Peyer's patch (tissue), 4 donors: ENCODE results near the gene TRMT11. TPM values are rescaled to one million over a fixed set of nuclear protein-coding genes. Genes with fewer than 3 reads are reported as not detected.

ENCODE experiments used
- DNase-seq, 3 donors: peaks; one replicate each; pipeline ENCODE4 v3.0.0-alpha.2; 2017 to 2019
- H3K27ac ChIP-seq, 4 donors: fragments of 200-600 bp; sonication (generic); one replicate each; pipeline ENCODE4 v1.5.1; 2016 to 2019
- H3K27me3 ChIP-seq, 2 donors: fragments of 200-600 bp; sonication (generic); one replicate each; pipeline ENCODE4 v1.5.1; 2019
- H3K36me3 ChIP-seq, 3 donors: fragments of 200-600 bp; sonication (generic); one replicate each; pipeline ENCODE4 v1.5.1; 2016 to 2019
- H3K4me1 ChIP-seq, 4 donors: fragments of 200-600 bp; sonication (generic); one replicate each; pipeline ENCODE4 v1.5.1; 2016 to 2019
- H3K4me3 ChIP-seq, 4 donors: fragments of 200-600 bp; sonication (generic); 1 replicate in 3 of 4; 2 replicates in 1 of 4; pipeline ENCODE4 v1.5.1; 2016 to 2019; ENCODE audit warnings: mild to moderate bottlenecking in 1 of 4
- H3K9me3 ChIP-seq, 4 donors: fragments of 200-600 bp; sonication (generic); one replicate each; pipeline ENCODE4 v1.5.1; 2016 to 2019; ENCODE audit warnings: mild to moderate bottlenecking in 1 of 4
- CTCF ChIP-seq, 6 experiments: fragments of 450-650 bp in 4 of 6; fragments of 200-600 bp in 2 of 6; sonication (generic) in 1 of 6; IDR thresholded peaks; one replicate each; pipeline ENCODE4 v1.5.1; 2017 to 2019; ENCODE audit warnings: antibody characterized with exemption in 6 of 6, mild to moderate bottlenecking in 3 of 6, moderate library complexity in 1 of 6
- POLR2A ChIP-seq, 2 donors: fragments of 450-650 bp; IDR thresholded peaks; one replicate each; pipeline ENCODE4 v1.5.1; 2017; ENCODE audit warnings: antibody characterized with exemption in 2 of 2, mild to moderate bottlenecking in 2 of 2, moderate library complexity in 2 of 2
- total RNA-seq, 4 donors: library from RNA; depleted of rRNA; stranded (reverse); fragments of >200 nt; gene quantifications; one replicate each; pipeline ENCODE4 v1.1.0, GENCODE V29; 2016

TRMT11 gene
- total RNA-seq, 4 donors from 2014 or later: 36.6 to 60.2 (median 51.2) TPM

GRCh38 chr6:125953502-125953875 lies 32.9 kb upstream of the TRMT11 start:
- Histone ChIP-seq H3K9me3 (no peaks in the 10 kb centered on the region), H3K27ac (no peak overlapping the region), H3K27me3 (no peaks in the 10 kb centered on the region), H3K4me1 (peaks cover 0 to 19% (median 0%) of the 10 kb centered on the region in 4 donors), H3K36me3 (no peaks in the 10 kb centered on the region), H3K4me3 (no peak overlapping the region)
- TF ChIP-seq CTCF (IDR thresholded peaks at IDR 0.05) (peak in 3 of 6 experiments; percentile 59 to 70 (median 62)), POLR2A (IDR thresholded peaks at IDR 0.05) (no peak)
- peak in 2 of 3 donors; percentile 68 to 69 for DNase-seq

GRCh38 chr6:125954735-125955339 lies 31.5 kb upstream of the TRMT11 start:
- no peak for DNase-seq
- no peaks in the 10 kb centered on the region for H3K27me3 ChIP-seq
- H3K27ac ChIP-seq: no peak overlapping the region
- H3K4me3 ChIP-seq: no peak overlapping the region
- no peaks in the 10 kb centered on the region for H3K9me3 ChIP-seq
- H3K36me3 ChIP-seq: no peaks in the 10 kb centered on the region
- H3K4me1 ChIP-seq: peaks cover 0 to 28% (median 0%) of the 10 kb centered on the region in 4 donors
- TF ChIP-seq POLR2A (IDR thresholded peaks at IDR 0.05) (no peak), CTCF (IDR thresholded peaks at IDR 0.05) (no peak)

- H3K36me3 ChIP-seq: no peaks in the 10 kb centered on the region
- no peaks in the 10 kb centered on the region for H3K27me3 ChIP-seq
- H3K27ac ChIP-seq: peak overlapping the region in 3 of 4 donors; percentile 91 to 95 (median 93)
- peak overlapping the region; percentile 67 to 94 (median 88) for H3K4me3 ChIP-seq
- H3K9me3 ChIP-seq: no peaks in the 10 kb centered on the region
- DNase-seq: no peak
- TF ChIP-seq CTCF (IDR thresholded peaks at IDR 0.05) (no peak), POLR2A (IDR thresholded peaks at IDR 0.05) (no peak)
- H3K4me1 ChIP-seq: peaks cover 0 to 28% (median 0%) of the 10 kb centered on the region in 4 donors
These were observed 30.4 kb upstream of the TRMT11 start for GRCh38 chr6:125955973-125956372.

- Histone ChIP-seq H3K4me3 (peak within 1 kb of the TSS; percentile 67 to 94 (median 88)), H3K4me1 (peaks cover 0 to 28% (median 0%) of the 10 kb centered on the region in 4 donors), H3K36me3 (no peaks in the 10 kb centered on the region), H3K9me3 (no peaks in the 10 kb centered on the region), H3K27ac (peak within 1 kb of the TSS; percentile 91 to 95 (median 92)), H3K27me3 (no peaks in the 10 kb centered on the region)
- peak; percentile 96 to 99 (median 99) for DNase-seq
- TF ChIP-seq POLR2A (IDR thresholded peaks at IDR 0.05) (peak; percentile 32 to 43), CTCF (IDR thresholded peaks at IDR 0.05) (peak; percentile 84 to 99 (median 98))
These were observed 29.6 kb upstream of the TRMT11 start, which contains the start of gene HINT3 for GRCh38 chr6:125956506-125957390. TSS of gene HINT3 (plus strand) at chr6:125956770. CDS start at chr6:125956978, 208 bp downstream.

- H3K27ac ChIP-seq: peak overlapping the region; percentile 91 to 95 (median 92)
- TF ChIP-seq POLR2A (IDR thresholded peaks at IDR 0.05) (no peak), CTCF (IDR thresholded peaks at IDR 0.05) (no peak)
- DNase-seq: no peak
- H3K9me3 ChIP-seq: no peaks in the 10 kb centered on the region
- H3K36me3 ChIP-seq: no peaks in the 10 kb centered on the region
- H3K4me3 ChIP-seq: peak overlapping the region; percentile 67 to 94 (median 88)
- no peaks in the 10 kb centered on the region for H3K27me3 ChIP-seq
- H3K4me1 ChIP-seq: peaks cover 0 to 28% (median 0%) of the 10 kb centered on the region in 4 donors
These were observed 29.0 kb upstream of the TRMT11 start for GRCh38 chr6:125957391-125957693.
